DOHH2 (cell line): ENCODE results near the gene SIRPB1.
"Not testable (repeated sequence)": the region's sequence is repeated elsewhere in the genome, so short reads cannot be mapped to it uniquely, and the experiment has no call there.

ENCODE experiments used
- EZH2phosphoT487 ChIP-seq: fragments of 200-600 bp; sonication (generic); IDR thresholded peaks from 2 replicates; pipeline ENCODE4 v1.6.1; 2017; ENCODE audit warnings: borderline replicate concordance, mild to moderate bottlenecking, antibody characterized with exemption, low read length, moderate library complexity, mixed read lengths
- TF ChIP-seq, protein P1 (sequence below): fragments of 200-600 bp; sonication (generic); IDR thresholded peaks from one replicate; pipeline ENCODE4 v1.5.1; 2014; ENCODE audit warnings: antibody characterized with exemption, mild to moderate bottlenecking, low read depth, low read length; ENCODE audit not compliant: poor library complexity, severe bottlenecking

DNA sequence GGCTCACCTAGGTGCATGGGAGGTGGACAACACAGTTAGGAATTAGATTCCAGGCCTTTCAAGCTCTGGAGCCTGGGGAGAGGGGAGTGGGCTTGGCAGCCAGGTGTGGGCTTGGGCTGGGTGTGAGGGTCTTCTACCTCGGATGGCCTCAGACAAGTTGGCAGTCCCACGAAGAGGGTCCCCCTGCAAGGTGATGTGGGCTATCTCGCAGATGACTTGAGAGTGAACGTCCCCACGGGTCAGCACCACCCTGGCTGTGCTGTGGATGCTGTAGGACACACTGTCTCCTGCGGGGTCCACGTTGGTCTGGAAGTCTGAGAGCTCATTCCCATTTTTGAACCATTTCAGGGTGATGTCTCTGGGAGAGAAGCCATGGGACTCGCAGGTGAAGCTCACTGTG, 48.2 kb downstream of the SIRPB1 start:
- TF ChIP-seq, protein P1, sequence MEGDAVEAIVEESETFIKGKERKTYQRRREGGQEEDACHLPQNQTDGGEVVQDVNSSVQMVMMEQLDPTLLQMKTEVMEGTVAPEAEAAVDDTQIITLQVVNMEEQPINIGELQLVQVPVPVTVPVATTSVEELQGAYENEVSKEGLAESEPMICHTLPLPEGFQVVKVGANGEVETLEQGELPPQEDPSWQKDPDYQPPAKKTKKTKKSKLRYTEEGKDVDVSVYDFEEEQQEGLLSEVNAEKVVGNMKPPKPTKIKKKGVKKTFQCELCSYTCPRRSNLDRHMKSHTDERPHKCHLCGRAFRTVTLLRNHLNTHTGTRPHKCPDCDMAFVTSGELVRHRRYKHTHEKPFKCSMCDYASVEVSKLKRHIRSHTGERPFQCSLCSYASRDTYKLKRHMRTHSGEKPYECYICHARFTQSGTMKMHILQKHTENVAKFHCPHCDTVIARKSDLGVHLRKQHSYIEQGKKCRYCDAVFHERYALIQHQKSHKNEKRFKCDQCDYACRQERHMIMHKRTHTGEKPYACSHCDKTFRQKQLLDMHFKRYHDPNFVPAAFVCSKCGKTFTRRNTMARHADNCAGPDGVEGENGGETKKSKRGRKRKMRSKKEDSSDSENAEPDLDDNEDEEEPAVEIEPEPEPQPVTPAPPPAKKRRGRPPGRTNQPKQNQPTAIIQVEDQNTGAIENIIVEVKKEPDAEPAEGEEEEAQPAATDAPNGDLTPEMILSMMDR, result not testable (repeated sequence)
- not testable (repeated sequence) for TF ChIP-seq EZH2phosphoT487
